Dedifferentiated amniotic fluid mesenchymal stem cell (primary cell): ENCODE data around the gene NCOA1.
"Not testable (repeated sequence)": the region's sequence is repeated elsewhere in the genome, so short reads cannot be mapped to it uniquely, and the experiment has no call there.

ENCODE experiments used
- DNase-seq: peaks from one replicate; pipeline ENCODE4 v3.0.0-alpha.2; 2016; ENCODE audit errors: extremely low spot score

NCOA1 gene

DNA sequence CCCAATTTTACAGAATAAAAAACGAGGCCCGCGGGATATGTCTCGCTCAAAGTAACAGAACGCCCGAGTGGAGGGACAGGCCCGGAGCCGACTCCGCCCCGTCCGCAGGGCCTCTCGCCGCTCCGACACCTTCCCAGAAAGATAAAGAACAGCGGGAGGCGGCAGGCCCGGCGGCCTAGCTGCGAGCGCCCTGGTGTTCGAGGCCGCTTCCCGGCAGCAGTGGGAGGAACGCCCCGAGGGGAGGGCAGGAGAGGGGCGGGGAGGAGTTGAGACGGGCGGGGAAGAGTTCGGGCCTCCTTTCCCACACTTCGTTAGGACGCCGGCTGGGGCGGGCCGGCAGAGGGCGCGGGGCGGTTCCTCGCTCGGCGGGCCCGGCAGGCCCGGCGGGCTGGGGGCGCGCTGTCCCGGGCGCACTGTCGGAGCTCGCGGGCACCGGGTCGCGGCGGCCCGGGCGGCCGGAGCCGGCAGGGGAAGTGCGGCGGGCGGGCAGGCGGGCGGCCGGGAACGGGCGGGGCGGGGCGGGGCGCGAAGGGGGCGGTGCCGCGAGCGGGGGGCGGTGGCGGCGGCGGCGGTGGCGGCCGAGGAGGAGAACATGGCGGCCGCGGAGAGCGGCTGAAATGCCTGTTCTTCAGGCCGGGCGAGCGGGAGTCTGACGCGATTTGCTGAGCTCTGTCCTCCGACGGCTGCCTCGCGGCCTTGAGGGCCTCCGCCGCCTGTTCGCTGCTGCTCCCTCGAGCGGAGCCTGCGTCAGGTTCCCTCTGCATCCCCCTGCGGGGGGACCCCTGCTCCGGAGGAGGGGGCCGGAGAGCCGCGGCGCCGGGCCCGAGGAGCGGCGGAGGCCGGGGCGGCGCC is at the start of gene NCOA1:
Gene NCOA1, plus strand, starts transcription at position 565 of the 852 bp plus-strand sequence. CDS start 167,424 bp downstream, outside the sequence.
- peak; percentile 83 for DNase-seq

DNA sequence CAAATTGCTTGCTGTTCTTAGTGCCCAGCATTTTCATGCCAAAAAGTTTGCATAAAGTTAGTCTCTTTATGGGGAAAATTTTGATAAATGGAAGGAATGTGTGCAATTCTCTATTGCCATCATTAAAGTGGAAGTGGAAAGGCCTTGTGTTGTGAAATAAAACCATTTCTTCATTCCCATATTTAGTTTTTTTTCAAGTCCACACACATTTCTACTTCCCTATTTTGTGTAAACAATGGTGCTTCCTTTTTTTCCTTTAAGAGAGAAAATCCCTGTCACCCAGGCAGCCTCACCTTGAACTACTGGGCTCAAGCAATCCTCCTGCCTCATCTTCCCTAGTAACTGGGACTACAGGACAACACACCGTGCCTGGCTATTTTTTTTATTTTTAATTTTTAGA is 42.3 kb upstream of the NCOA1 start:
- DNase-seq: no peak

- no peak for DNase-seq
Measured at GRCh38 chr2:24449344-24449743, 41.7 kb upstream of the NCOA1 start.

GRCh38 chr2:24451805-24452501 is 39.1 kb upstream of the NCOA1 start:
- no peak for DNase-seq

DNA sequence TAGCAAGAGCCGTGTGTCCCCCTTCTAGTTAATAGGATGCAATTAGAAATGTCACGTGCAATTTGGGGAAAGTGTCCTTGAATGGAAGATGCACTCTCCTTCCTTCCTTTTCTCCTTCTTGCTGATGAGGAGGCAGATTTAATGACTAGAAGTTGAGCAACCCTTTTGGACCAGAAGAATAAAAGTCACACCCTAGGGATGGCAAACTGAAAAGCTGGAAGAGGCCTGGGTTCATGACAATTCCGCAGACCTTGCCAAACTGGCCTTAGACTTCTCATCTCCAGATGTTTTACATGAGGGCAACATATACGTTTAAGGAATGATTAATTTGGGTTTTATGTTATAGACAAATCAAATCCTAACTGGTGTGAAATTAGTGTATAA is 38.6 kb upstream of the NCOA1 start:
- DNase-seq: no peak

DNA sequence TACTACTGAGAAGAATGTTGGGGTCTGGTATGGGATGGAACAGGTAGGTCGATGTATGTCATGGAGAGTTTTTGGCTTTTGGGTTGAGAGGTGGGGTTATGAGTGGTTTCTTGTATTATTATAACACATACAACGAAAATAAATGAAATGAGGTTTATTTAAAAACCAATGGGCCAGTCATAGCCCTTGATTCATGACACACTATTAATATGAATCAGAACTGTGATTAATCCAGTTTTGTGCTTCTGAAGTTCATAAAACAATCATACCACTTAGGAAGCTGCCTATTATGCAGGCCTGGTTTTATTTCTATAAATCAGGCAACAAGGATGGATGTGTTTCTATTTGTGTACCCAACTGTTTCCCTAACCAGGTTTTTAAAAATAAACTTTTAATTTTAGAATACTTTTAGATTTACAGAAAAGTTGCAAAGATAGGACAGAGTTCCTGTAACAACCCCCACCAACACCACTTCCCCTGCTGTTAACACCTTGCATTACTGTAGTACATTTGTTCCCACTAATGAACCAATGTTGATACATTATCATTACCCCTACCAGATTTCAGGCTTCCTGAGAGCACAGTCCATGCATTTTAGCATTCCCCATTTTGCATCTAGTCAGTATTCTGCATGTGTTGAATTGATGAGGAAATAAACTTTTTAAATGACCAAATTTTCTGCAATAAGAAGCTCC is 37.5 kb upstream of the NCOA1 start:
- no peak for DNase-seq

GRCh38 chr2:24454294-24454693 is 36.8 kb upstream of the NCOA1 start:
- peak; percentile 77 for DNase-seq

DNA sequence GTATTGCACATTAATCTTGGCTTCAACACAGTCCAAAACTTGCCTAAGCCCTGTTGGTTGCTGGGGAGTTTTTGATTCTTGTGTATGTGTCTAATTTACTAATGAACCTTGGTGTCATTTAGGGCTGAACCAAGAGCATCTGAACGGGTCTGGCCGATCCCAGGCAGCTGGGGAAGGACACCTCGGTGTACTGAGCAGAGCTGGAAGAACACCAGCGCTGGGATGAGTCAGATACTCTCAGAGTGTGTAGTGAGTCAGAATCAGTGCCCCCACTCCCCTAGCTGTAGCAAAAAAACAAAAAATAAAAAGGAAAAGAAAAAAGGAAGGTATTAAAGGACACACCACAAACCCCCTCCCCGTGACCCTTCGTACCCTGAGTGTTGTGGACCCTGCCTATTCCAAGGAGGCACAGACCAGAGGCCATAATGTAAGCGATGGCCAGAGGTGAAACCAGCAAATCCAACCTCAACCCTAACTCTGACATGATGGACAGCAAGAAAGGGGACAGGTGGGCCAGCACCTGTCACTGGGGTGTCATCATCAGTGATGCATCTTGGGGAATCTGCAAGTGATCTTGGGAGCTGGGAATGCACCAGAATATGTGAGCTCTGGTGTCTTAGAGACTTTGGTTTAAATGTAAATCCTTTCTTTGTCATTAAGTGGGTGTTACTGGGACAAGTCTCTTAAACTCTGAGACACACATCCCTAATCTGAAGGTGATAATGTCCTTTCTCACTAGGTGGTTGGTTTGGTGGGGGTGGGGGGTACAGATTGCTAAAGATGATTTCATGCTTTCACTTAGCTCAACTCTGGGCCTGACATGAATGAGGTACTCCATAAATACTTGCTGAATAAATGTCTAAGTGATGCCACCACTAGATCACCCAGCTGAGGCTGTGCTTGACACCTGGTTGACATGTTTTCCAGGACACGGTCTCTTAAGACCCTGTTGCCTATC is 34.2 kb upstream of the NCOA1 start:
- DNase-seq: peak; percentile 69

DNA sequence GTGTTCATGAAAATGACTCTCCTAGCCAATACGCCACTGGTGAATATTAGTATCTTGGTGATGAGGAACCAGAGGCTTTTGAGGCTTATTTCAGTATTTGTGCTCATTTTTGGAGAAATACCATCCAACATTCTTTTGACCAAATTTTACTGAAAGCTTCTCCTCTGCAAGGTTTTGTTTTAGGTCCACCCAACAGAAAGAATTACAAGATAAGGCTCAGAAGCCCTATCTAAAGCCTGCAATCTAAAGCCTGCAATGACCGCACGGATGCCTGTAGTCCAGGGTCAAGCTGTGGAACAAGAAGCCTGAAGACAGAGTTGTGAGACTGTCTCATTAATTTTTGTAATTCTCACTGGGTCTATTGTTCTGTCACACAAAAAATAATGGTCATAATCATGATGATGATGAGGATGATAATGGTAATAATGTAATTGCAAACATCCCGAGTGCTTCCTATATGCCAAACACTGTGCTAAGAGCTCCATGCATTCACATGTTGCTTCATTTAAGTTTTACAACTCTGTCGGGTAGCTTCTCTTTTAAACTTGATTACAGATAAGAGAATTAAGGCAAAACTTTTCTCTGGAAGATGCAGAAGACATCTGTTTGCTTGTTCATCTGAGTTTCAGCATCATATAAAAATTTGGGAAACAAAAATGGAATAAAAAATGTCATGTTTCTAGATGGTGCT is 33.2 kb upstream of the NCOA1 start:
- DNase-seq: no peak

DNA sequence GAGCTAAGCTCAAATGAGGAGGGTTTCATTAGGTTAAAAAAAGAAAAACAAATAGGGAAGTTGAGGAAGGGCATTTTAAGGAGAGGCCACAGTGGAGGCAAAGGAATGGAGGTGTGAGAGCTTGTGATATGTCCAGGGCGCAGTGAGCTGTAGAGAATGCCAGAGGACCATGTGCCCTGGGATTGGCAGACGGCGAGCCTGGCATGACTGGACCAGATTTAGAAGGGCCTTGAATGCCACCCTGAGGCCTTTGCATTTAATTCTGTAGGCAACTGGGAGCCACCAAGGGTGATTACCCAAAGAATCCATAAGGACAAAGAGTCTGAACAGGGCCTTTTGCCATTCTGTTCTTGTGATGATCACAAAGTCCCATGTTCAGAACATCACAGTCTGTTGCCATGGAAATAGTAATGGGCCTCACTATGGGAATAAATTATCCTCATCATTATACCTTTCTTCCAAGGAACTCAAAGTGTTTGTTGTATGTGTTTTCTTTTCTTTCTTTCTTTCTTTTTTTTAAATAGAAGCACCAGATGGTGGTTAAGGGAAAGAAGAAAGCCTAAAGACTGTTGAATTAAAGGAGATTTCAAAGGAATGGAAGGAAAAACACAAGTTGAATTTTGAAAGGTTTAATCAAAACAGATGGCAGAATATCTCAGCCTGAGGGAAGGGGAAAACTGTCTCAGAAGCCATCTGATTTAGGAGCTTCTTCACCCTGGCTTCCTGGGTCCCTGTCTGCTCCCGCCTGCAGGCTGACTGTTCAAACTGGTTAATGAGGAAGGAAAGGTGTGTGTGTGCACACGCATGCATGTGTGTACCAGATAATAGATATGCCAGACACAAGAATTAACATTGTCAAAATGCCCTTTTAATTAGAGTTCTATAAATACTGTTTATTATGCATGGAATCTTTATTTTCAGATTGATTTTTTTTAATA is 31.6 kb upstream of the NCOA1 start:
- no peak for DNase-seq

DNA sequence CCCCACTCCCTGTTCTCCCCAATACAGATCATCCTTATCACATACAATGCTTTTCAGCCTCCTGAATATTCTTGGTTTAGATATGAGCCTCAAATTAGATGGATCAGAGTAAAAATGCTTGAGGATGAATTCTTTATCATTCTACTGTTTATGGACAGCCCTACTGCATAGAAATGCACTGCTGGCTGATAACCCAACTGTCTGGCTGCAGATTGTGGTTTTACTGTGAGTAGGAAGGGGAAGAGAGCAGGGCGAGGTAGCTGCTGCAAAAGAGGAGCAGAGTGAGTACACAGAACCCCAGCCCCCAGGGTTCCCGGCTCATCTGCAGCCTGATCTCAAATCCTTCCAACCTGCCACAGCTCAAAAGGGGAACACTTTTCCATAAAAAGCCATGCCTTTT is 29.4 kb upstream of the NCOA1 start:
- DNase-seq: no peak

DNA sequence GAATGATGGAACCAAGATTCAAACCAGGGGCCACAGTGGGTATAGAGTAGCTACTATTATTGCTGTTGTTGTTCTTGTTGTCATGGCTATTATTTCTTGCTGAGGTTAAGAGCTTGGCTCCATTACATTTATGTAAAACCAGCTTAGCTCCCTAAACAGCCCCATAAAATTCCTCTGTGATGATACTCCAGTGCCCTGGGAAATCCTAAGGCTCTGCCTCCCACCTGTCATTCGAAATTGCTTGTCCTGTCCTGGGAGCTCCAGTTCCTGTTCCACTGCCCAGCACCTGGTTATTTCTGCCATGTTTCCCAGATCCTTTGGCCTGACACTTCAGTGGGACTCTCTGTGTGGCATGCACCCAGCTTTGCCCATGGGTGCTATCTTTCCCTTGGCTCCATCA is 27.8 kb upstream of the NCOA1 start:
- no peak for DNase-seq

DNA sequence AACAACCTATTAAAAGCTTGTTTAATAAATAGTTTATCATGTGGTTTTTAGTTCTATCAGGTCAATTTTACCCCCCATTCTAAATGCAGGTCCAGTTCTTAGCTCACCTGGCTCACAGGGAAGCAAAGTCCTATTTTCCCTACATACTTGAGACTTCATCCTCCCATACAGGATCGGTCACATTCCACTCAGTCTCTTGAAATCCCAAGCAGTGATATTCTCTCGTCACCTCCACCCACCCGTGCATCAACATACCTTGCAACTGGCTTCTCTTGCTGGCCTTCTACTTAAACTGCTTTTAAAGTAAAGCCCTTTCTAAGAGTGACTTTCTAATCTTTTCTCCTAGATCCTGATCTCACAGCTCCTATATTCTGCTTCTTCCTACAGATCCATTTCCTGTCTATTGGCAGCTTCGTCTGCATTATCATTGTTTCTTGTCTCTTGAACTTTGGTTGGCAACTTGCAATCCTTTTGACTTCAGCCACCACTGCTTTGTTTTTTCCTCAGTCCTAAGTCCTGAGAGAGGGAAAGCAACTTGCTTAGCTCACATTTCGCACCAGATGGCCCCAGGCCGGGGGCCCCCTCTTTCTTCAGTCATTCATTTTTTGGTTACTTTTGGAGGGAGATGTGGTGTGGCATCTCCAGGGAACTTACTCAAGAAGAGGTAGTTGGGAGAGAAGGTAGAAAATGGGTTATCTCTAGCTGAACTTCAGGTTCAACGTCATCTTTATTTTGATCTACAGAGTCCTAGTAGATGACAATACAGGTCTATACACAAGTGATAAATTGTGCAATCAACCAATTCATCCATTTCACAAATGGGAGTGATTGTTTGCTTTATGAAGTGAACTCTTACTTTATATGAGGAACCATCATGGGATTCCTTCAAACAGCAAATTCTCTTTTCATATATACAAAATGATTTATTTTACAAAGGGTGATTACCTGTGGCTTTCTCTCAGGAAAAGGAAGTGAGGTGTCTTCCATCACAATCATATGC is 23.9 kb upstream of the NCOA1 start:
- DNase-seq: no peak

DNA sequence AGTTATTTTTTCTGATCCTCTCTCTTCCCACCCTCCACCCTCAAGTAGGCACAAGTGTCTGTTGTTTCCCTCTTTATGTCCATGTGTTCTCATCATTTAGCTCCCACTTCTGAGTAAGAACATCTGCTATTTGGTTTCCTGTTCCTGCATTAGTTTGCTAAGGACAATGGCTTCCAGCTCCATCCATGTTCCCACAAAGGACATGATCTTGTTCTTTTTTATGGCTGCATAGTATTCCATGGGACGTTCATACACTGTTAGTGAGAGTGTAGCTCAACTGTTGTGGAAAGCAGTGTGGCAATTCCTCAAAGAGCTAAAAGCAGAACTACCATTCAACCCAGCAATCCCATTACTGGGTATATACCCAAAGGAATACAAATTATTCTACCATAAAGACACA is 22.6 kb upstream of the NCOA1 start:
- not testable (repeated sequence) for DNase-seq

DNA sequence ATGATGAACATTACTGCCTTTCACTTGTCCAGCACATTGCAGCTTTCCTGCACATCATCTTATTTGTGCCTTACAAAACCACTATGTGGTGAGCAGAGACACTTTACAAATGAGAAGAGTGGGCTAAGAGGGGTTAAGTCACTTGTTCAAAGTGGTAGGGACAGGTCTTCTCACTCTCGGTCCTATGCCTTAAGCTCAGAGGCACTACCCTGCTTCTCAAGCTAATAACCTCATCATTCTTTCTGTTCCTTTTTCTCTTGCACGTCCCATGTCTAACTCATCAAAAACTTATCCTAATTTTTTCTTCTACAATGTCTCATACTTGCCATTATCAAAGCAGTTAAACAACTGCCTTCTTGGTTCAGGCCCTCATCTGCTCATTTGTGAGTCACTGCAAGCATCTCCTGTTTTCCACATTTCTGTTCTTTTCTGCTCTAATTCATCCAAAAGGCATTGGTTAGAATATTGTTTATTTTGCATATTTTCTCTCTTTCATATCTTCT is 21.9 kb upstream of the NCOA1 start:
- DNase-seq: no peak

- DNase-seq: no peak
Measured at GRCh38 chr2:24471662-24472061, 19.4 kb upstream of the NCOA1 start.

GRCh38 chr2:24472416-24472815 is 18.6 kb upstream of the NCOA1 start:
- DNase-seq: no peak

GRCh38 chr2:24473626-24474025 is 17.4 kb upstream of the NCOA1 start:
- no peak for DNase-seq
